Neutrophil (primary cell): ENCODE data around the gene RGS8.

ENCODE experiments used
- H3K27ac ChIP-seq: fragments of 200-600 bp; sonication (generic); 2 replicates; pipeline ENCODE4 v1.5.1; 2016; ENCODE audit warnings: mild to moderate bottlenecking, moderate library complexity
- H3K27me3 ChIP-seq: fragments of 200-600 bp; sonication (generic); 2 replicates; pipeline ENCODE4 v1.6.0; 2016; ENCODE audit warnings: mild to moderate bottlenecking
- H3K36me3 ChIP-seq: fragments of 200-600 bp; sonication (generic); 2 replicates; pipeline ENCODE4 v1.5.1; 2017
- H3K4me1 ChIP-seq, 2 experiments: fragments of 200-600 bp in 1 of 2; sonication (generic) in 1 of 2; 1 replicate in 1 of 2; 2 replicates in 1 of 2; pipeline versions ENCODE4 v1.5.1 to v1.6.1; 2013 to 2016; ENCODE audit warnings: low read depth in 1 of 2, low read length in 1 of 2, mild to moderate bottlenecking in 1 of 2, moderate library complexity in 1 of 2; ENCODE audit not compliant: control insufficient read depth in 1 of 2, insufficient read depth in 1 of 2
- H3K4me3 ChIP-seq, 2 experiments: fragments of 200-600 bp in 1 of 2; sonication (generic) in 1 of 2; 1 replicate in 1 of 2; 2 replicates in 1 of 2; pipeline ENCODE4 v1.5.1; 2013 to 2016; ENCODE audit warnings: low read depth in 1 of 2, low read length in 1 of 2, mild to moderate bottlenecking in 1 of 2, moderate library complexity in 1 of 2
- H3K9me3 ChIP-seq: fragments of 200-600 bp; sonication (generic); 2 replicates; pipeline ENCODE4 v1.5.1; 2016
- CTCF ChIP-seq: fragments of 200-600 bp; sonication (generic); IDR thresholded peaks from 2 replicates; pipeline ENCODE4 v1.5.1; 2016; ENCODE audit warnings: antibody characterized with exemption

The RGS8 gene

DNA sequence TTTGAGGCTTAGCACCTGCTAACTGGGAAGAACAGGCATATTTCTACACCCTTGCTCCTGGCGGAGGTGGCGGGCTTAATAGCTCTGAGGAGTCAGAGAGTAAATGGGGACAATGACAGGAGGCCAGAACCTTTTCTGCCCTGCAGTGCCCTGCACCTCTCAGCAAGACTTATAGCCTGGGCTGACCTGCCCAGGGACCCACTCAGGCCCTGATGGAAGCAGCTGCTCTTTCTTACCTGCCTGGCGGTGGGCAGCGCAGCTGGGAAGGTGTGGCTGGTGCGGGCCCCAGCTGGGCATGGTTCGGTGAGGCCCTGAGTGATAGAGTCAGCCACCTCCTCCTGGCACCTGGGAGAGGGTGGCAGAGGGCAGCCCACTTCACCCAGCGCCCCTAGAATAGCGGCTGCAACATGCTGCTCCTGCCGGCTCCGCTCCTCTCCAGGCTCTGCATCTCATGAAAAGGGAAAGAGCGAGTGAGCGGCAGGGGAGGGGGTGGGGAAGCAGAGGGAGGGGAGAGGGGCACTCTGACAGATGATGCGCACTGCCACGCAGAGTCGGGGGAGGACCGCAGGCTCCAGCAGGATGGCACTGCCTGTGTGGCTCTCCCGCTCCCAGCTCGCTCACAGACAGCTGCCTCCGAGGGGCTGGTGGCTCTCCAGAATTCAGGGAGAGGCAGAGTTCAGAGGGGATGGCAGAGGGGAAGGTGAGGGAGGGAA lies at the start of gene RGS8:
Gene RGS8, minus strand, starts transcription at position 472 of the 713 bp plus-strand sequence. CDS start 14,938 bp downstream, outside the sequence.
- peaks cover 64% of the 10 kb centered on the region for H3K27me3 ChIP-seq
- TF ChIP-seq CTCF: no peak
- H3K4me3 ChIP-seq: no peak within 1 kb of the TSS
- H3K9me3 ChIP-seq: no peaks in the 10 kb centered on the region
- H3K27ac ChIP-seq: no peak within 1 kb of the TSS
- H3K4me1 ChIP-seq: no peaks in the 10 kb centered on the region
- H3K36me3 ChIP-seq: no peaks in the 10 kb centered on the region

GRCh38 chr1:182731852-182732575 lies 47.6 kb upstream of the RGS8 start:
- no peaks in the 10 kb centered on the region for H3K4me1 ChIP-seq
- H3K27ac ChIP-seq: no peak overlapping the region
- no peaks in the 10 kb centered on the region for H3K9me3 ChIP-seq
- H3K4me3 ChIP-seq: no peak overlapping the region
- peaks cover 35% of the 10 kb centered on the region for H3K27me3 ChIP-seq
- TF ChIP-seq CTCF: no peak
- H3K36me3 ChIP-seq: no peaks in the 10 kb centered on the region

DNA sequence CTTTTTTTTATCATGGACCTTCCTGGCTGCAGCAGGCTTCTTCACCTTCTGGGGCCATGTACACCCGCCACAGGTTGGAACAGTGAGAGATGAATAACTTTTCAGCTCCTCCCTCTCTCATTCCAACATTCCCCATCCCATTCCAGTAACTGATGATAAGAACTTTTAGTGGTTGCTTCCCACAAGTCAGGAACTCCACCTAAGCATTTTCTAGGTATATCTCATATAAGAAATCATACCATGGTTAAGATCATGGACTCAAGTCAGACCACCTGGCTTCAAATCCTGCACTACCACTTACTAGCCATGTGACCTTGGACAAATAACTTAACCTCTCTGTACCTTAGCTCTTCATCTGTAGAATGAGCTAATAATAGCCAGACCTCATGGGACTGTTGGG lies 42.5 kb upstream of the RGS8 start:
- no peaks in the 10 kb centered on the region for H3K9me3 ChIP-seq
- no peak overlapping the region for H3K4me3 ChIP-seq
- no peak overlapping the region for H3K27ac ChIP-seq
- peaks cover 31% of the 10 kb centered on the region for H3K27me3 ChIP-seq
- H3K4me1 ChIP-seq: no peaks in the 10 kb centered on the region
- no peak for TF ChIP-seq CTCF
- no peaks in the 10 kb centered on the region for H3K36me3 ChIP-seq

- Histone ChIP-seq H3K9me3 (no peaks in the 10 kb centered on the region), H3K27me3 (peaks cover 18% of the 10 kb centered on the region), H3K36me3 (no peaks in the 10 kb centered on the region), H3K4me3 (no peak overlapping the region), H3K27ac (no peak overlapping the region), H3K4me1 (no peaks in the 10 kb centered on the region)
- TF ChIP-seq CTCF: no peak
Measured at GRCh38 chr1:182725259-182726255, 41.2 kb upstream of the RGS8 start.

DNA sequence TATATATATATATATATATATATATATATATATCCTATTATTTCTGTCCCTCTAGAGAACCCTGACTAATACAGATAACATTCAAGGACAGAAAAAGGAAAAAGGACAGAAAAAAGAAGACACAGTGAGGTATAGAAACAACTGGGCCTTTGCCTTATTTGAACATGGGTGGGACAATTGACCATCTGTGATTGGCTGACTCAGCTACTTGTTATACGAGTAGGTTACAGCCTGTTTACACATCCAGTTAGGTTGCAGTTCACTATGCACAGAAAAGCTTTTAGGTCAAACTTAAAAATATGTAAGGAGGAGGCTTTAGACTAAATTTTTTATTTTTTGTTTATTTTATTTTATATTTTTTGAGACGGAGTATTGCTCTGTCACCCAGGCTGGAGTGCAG lies 39.8 kb upstream of the RGS8 start:
- H3K9me3 ChIP-seq: no peaks in the 10 kb centered on the region
- H3K36me3 ChIP-seq: no peaks in the 10 kb centered on the region
- H3K27ac ChIP-seq: no peak overlapping the region
- no peak for TF ChIP-seq CTCF
- no peak overlapping the region for H3K4me3 ChIP-seq
- H3K27me3 ChIP-seq: peaks cover 9% of the 10 kb centered on the region
- no peaks in the 10 kb centered on the region for H3K4me1 ChIP-seq
